Measurements from ENCODE around the gene POU4F2.
"Not testable (repeated sequence)": the region's sequence is repeated elsewhere in the genome, so short reads cannot be mapped to it uniquely, and the experiment has no call there.

Gene POU4F2

DNA sequence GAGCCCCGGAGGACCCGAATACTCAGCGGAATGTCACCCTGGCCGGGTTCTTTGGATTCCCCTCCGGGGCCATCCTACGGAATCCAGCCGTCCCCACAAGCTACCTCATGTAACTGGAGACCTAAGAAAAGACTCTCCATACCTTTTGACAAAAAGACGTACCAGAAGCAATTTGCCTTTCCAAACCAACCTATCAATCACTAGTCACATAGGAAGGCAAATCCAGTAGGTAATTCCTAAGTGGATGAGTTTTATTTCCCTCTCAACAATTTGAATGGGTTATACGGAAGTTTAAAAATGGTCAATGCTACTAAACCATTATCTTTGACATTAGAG, 16.8 kb downstream of the POU4F2 start:
- Histone ChIP-seq H3K4me3 (replicated peaks; ENCODE audit: low read depth, low read length) (no peak overlapping the region), H3K27me3 (replicated peaks; ENCODE audit: control insufficient read depth, insufficient read depth, low read length) (0 out of 2 replicates have a peak, but pooled peaks cover 1% of the 10 kb centered on the region), H3K36me3 (ENCODE audit: control insufficient read depth, insufficient read depth, low read length) (no peaks in the 10 kb centered on the region)
- DNase-seq (ENCODE audit: extremely low read depth, insufficient read length) = no peak
- TF ChIP-seq, protein P1, sequence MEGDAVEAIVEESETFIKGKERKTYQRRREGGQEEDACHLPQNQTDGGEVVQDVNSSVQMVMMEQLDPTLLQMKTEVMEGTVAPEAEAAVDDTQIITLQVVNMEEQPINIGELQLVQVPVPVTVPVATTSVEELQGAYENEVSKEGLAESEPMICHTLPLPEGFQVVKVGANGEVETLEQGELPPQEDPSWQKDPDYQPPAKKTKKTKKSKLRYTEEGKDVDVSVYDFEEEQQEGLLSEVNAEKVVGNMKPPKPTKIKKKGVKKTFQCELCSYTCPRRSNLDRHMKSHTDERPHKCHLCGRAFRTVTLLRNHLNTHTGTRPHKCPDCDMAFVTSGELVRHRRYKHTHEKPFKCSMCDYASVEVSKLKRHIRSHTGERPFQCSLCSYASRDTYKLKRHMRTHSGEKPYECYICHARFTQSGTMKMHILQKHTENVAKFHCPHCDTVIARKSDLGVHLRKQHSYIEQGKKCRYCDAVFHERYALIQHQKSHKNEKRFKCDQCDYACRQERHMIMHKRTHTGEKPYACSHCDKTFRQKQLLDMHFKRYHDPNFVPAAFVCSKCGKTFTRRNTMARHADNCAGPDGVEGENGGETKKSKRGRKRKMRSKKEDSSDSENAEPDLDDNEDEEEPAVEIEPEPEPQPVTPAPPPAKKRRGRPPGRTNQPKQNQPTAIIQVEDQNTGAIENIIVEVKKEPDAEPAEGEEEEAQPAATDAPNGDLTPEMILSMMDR (IDR thresholded peaks at IDR 0.05; ENCODE audit: insufficient read depth, low read length, poor library complexity, severe bottlenecking) = no peak

DNA sequence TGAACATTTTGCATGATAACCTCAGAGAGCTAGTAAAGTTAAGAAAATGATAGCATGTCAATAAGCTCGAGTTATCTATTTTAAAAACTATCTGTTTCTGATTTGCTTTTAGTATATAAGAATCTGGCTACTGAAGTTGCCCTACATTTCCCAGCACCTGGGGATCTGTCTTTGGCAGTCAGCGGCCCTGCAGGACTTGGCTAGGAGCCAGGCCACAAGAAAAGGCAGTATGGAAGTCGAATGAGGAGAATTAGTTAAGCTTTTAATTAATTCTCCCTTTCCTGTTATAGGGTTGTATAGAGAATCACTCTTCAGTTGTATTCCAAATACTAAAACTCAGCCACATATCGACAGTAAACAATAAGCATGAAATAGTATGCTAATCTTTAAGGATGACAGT, 22.7 kb downstream of the POU4F2 start:
- Histone ChIP-seq H3K4me3 (replicated peaks; ENCODE audit: low read depth, low read length) (no peak overlapping the region), H3K27me3 (replicated peaks; ENCODE audit: control insufficient read depth, insufficient read depth, low read length) (no peaks in the 10 kb centered on the region), H3K36me3 (ENCODE audit: control insufficient read depth, insufficient read depth, low read length) (no peaks in the 10 kb centered on the region)
- DNase-seq (ENCODE audit: extremely low read depth, insufficient read length) = no peak
- TF ChIP-seq, protein P1 (IDR thresholded peaks at IDR 0.05; ENCODE audit: insufficient read depth, low read length, poor library complexity, severe bottlenecking) = no peak

DNA sequence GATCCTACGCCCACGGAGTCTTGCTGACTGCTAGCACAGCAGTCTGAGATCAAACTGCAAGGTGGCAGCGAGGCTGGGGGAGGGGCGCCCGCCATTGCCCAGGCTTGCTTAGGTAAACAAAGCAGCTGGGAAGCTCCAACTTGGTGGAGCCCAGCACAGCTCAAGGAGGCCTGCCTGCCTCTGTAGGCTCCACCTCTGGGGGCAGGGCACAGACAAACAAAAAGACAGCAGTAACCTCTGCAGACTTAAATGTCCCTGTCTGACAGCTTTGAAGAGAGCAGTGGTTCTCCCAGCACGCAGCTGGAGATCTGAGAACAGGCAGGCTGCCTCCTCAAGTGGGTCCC, 25.2 kb downstream of the POU4F2 start:
- H3K36me3 ChIP-seq (ENCODE audit: control insufficient read depth, insufficient read depth, low read length); H3K4me3 ChIP-seq (replicated peaks; ENCODE audit: low read depth, low read length); H3K27me3 ChIP-seq (replicated peaks; ENCODE audit: control insufficient read depth, insufficient read depth, low read length); DNase-seq (ENCODE audit: extremely low read depth, insufficient read length): not testable (repeated sequence)

DNA sequence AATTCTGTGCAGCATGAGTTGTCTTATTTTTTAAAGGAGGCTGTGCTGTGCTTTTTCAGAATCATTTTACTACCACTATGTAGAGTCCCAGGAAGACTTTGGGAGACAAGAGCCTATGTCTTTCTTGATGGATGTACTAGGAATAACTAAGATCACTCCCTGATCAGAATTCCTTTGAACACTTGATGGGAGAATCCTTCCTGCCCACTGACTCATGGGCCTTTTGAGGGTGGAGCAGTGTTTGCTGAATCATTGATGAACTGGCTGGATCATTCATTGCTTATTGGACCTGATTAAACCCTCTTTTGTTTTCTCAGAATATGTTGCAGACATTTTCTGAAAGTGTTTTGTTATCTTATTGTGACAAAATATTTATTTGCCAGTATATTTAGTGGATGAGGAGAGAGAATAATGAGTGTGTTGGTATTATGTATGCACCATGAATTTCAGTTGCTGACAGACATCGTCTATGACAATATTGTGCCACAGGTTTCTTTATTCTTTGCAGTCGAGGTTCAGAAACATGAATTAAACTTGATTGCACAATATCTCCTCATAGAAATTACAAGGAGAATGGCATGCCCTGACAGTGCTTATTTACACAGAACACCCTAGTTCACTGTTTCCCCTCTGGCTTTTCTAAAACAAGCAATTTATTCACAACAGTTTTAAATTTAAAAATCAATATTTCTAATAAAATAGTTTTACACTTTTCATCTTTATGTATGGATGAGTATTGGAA, 36.3 kb downstream of the POU4F2 start:
- no peaks in the 10 kb centered on the region for H3K36me3 ChIP-seq (ENCODE audit: control insufficient read depth, insufficient read depth, low read length)
- TF ChIP-seq, protein P1 (IDR thresholded peaks at IDR 0.05; ENCODE audit: insufficient read depth, low read length, poor library complexity, severe bottlenecking) = no peak
- DNase-seq (ENCODE audit: extremely low read depth, insufficient read length) = no peak
- H3K27me3 ChIP-seq (replicated peaks; ENCODE audit: control insufficient read depth, insufficient read depth, low read length) = no peaks in the 10 kb centered on the region
- H3K4me3 ChIP-seq (replicated peaks; ENCODE audit: low read depth, low read length) = no peak overlapping the region

Data from GM06990 (cell line).